GM18507 (cell line): ENCODE data around the gene CSMD2.

ENCODE experiments used
- DNase-seq: peaks from one replicate; pipeline ENCODE4 v3.0.0; 2011; ENCODE audit warnings: low read depth; ENCODE audit not compliant: insufficient read length; ENCODE audit errors: extremely low spot score
- FAIRE-seq: peaks from 2 replicates; lab custom pipeline; 2011; peaks lifted over from hg19 to GRCh38; lab: Jason Lieb, UNC

CSMD2 gene

DNA sequence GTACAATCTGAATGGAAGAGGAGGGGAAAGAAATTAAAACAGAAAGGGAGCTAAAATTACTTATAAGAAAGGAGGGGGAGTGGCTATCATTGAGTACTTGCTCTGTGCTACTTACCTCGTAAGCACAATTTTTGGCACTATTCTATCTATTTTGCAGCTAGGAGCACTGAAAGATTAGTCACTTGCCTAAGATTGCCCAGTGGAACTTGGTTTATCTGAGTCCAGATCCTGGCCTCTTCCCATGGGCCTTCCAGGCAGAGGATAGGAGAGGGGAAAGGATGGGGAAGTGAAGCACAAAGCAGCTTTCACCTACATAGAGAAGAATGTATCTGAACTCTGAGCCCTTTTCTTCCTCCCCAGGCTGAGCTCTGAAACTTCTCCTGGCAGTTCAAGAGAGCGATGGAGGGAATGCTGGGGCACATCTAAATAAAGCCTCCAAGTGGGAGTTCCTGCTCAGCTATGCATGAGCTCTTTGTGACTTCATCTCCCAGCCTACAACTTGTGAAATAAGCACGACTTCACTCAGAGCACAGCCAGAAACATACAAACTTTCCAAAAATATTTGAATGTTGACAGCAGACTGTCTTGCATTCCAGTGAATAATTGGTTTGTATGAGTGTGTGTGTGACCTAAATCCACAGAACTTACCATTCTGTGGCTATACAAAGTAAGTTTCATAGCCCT, 271.7 kb downstream of the CSMD2 start:
- no peak for DNase-seq
- FAIRE-seq, result no peak

DNA sequence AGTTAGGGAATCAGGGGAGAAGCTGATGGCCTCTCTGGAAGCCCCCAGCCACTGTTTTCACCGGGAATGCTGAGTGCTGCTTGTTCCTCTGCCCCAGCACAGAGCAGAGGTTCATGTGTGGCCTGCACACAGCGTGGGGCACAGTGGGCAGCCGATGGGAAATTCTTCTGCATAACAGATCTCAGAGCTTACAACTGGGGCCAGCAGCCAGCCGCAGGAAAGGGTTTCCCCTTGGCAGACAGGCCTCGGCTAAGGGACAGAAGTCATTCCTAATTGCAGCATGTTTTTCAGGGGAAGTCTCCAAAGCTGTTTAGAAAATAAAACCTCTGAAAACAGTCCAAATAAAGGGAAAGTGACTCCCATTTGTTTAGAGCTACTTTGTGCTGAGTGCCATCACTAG, 278.5 kb downstream of the CSMD2 start:
- DNase-seq (no peak), FAIRE-seq (no peak)

DNA sequence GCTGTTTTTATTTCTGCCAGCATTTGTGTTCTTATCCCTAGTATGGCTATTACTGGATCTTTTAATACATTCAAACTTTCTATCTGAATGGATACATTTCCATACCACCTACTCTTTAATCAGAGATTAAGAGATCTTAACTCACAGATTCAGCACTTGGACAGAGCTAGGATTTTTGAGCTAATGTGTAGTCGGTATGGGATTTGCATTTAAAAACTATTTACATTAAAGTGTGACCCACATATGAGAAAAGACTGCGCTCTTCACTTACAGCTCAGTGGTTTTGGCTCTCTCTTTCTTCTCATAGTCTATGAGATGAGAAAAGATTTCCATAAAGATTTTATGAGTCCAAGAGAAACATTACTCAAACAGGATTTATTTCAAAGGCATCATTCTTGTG, 284.7 kb downstream of the CSMD2 start:
- DNase-seq, result no peak

DNA sequence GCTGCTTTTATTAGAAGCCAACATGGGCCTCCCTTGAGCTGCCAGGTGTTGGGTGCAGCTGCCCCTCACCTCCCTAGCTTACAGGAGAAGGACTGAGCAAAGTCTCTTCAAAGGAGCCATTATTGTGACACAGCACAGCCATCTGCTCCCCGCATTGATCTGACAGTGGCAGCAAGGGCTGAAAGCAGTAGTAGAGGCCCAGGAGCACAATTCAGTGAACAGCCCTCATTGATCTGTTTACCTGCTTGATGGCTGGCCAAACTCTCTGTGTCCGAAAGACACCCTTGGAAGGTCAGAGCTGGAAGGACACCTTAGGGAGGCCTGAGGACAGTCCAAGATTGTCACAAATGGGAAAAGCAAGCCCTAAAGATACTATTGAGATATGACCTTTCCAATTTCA, 286.6 kb downstream of the CSMD2 start:
- DNase-seq, result no peak
- FAIRE-seq, result no peak

More for the DNA sequence above, 284.7 kb downstream of the CSMD2 start:
- FAIRE-seq, result no peak

DNA sequence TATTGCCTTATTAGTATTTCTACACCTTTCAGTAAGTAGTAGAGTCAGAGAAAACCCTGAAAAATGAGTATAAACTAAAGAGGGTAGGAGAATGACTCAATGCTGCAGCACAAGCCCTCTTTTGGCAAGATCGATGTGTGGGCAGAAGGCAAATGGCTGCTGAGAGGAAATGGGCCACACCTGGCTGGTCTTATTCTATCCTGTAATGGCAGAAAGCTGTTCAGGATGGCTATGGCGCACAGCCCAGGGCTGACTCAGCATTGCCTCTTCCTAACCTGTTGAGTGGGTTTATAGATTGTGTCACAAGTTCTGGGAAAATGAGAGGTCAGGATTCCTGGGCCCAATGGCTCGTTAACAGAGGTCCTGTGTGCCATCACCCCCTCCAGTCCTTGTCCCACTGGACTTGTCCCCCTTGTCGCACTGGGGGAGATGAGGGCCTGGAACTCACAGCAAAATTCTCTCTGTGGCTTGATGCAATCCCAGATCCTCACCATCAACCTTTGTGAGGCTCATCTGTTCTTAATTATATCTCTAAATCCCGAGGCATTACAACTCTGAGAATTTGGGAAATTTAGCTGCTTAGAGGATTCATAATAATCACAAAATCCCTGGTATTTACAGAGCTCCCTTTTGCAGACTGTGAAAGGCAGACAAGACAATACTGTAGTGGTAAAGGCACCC, 287.9 kb downstream of the CSMD2 start:
- no peak for DNase-seq
- no peak for FAIRE-seq

DNA sequence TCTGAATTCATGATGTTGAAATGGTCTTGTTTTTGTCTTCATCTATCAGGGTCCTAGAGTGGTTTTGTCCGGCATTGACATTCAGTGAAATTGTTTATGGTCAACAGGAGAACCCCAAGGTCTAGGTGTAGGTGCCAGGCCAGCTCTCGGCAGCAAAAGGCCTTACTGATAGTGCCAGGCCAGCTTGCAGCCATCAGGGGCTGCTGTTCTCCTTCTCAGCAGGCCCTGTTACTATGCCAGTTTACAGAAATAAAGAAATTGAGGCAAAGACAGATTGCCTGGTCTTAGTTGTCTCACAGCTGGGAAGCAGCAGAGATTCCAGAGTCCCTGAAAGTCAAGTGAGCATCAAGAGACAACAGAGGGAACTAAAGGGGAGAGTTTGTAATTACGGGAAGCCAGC, 289.2 kb downstream of the CSMD2 start:
- no peak for DNase-seq

DNA sequence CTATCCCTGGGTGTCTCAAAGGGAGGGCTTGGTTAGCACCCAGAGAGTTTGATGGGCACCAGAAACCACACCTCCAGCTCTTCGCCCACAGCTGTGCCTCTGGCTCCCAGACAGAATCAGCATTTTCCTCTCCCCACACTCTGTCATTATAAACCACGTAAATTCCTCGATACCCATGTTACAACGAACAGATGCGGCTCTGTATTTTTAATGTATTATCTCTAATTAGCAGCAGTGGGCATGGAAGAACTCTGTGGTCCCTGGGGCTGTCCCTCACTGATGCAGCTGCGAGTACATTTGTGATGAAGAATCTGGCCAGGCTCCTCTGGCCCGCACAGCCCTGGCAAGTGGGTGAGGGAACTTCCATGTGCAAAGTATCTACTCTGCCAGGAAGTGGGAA, 290.4 kb downstream of the CSMD2 start:
- no peak for FAIRE-seq
- no peak for DNase-seq

More for the DNA sequence above, 289.2 kb downstream of the CSMD2 start:
- no peak for FAIRE-seq

DNA sequence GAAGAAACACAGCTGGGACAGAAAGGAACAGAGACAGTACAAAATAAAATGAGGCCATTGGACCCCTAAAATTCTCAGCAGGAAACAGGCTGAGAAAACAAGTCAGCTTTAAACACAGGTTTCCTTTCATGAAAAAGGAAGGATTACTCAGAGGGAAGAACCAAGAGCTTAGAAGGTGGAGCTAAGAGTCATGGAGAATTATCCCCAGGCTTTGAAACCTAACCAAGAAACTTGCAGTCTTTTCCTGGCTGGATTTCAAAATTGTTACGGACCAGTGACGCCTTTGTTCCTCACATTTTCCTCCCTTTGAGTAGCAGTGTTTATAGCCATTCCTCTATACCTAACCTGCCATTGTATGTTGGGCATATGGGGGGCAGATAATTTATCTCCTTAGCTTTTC, 292.3 kb downstream of the CSMD2 start:
- no peak for DNase-seq

DNA sequence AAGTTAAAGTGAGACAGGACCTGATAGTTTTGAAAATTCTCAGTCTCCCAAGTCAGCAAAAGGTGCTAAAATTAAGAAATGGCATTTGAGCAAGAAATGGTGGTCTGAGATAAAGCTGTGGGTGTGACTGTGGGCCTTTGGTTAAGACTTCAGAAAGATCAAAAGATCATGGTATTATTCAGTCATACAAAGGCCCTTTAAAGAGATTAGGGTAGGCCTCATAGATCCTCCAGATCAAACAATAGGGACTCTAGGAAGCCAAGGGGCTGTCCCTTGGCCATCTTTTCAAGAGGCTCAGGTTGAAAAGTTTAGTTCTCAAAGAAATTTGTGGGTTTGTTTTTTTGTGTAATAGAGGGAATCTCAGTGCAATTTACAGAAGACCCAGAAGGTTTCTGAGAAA, 292.8 kb downstream of the CSMD2 start:
- no peak for FAIRE-seq
- DNase-seq, result no peak

More for the DNA sequence above, 292.3 kb downstream of the CSMD2 start:
- no peak for FAIRE-seq

DNA sequence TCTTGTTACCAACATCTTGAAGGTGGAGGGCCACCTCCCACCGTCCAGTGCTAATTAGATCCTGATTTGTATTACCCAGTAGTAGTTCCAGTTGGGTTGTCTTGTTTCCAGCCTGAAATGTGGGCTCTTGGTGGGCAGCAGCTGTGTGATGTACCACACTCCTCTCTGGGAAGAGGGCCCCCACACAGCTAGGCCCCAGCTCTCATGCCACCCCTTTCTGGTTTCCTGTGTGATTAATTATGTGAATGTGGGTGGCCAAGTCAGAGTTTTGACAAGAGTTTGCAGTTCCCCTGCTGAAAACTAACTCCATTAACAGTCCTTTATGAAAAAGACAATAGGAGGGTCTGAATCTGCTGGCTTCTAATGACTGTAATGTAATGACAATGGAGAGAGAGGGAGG, 297.3 kb downstream of the CSMD2 start:
- FAIRE-seq (no peak), DNase-seq (no peak)

DNA sequence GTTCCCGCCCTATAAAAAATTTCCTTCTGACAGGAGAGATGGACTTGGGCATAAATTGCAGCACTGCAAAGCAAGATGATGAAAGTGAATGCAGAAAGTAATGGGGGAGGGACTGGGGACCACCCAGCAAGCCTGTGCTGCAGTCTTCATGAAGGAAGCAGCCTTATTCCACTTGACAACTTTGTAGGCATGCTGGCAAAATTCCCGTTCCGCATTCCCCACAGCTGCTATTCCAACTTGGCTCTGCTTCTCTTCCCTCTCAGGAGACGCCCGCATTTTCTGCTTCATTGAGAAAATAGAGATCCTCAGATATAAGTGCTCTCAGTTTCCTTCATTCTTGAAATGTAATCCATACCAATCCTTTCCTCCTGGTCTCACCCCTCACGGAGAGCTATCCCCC, 298.7 kb downstream of the CSMD2 start:
- no peak for DNase-seq
- FAIRE-seq, result no peak

DNA sequence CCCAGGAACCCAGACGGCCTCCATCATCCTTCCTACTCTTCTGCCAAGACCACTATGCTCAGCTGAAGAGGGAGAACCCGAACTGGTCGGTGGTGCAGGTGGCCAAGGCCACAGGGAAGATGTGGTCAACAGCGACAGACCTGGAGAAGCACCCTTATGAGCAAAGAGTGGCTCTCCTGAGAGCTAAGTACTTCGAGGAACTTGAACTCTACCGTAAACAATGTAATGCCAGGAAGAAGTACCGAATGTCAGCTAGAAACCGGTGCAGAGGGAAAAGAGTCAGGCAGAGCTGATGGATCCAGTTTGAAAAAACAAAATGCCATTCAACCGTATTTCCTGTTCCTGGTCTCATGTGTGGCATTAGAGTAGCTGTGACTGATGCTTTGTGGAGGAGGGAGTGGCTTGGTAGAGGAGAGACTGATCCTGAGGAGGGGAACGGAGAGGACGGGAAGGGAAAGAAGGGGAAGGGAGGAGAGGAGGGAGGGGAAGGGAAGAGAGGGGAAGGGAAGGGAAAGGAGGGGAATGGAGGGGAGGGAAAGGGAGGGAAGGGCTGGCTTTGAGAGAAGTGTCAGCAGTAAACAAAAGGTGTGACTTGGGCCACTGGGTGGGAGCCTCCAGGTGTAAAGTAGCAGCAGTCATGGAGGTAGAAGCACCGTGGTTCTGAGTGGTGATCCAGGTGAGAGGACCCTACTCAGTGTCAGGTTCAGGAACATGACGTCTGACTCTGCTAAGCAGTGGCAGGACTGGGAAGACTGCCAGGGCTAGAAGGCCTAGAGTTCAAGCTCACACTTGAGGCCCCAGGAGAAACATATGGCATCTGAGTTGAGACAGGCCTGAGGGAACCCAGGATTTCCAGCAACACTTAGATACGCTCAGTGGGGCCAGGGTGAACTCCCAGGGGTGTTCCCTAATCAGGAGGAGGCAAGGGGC, 300.3 kb downstream of the CSMD2 start:
- DNase-seq, result no peak
- FAIRE-seq, result no peak

DNA sequence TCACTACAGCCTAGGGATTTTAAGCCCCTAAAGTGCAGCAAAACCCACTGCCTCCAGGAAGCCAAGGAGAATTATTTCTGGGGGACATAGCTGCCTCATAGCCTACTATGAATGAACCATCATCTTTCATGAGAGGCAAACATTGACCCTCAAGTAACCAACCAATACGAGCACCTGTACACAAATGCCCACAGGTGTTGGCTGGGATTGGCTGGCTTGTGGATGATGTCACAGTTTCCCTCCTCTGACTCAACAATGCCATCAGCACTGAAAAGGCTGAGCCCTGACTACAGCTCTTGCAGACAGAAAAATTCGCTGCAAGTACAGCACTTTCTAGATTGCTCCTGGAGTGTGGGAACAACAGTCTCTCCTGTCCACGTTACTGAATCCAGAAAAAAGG, 301.3 kb downstream of the CSMD2 start, which contains the start of gene HMGB4:
HMGB4 (plus strand) TSS at position 301 of the 400 bp plus-strand sequence. CDS start 113 bp downstream, outside the sequence.
- no peak for DNase-seq
- no peak for FAIRE-seq

DNA sequence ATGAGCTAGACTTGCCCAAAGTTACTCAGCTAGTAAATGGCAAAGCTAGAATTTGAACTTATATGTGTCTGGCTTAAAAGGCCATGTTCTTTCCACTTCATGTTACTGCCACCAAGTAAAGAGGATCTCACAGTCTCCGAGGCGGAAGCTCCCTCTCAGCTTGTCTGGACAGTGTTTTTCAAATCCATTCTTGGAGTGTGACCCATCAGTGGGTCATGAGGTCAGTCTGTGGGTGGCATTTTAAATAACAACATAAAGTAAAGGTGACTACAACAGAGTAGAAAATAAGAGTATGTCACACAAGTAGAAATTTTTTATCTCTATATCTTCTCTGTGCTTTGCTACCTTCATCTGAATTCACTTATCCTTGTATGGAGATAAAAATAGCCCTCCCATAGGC, 304.4 kb downstream of the CSMD2 start:
- DNase-seq, result no peak
- no peak for FAIRE-seq

DNA sequence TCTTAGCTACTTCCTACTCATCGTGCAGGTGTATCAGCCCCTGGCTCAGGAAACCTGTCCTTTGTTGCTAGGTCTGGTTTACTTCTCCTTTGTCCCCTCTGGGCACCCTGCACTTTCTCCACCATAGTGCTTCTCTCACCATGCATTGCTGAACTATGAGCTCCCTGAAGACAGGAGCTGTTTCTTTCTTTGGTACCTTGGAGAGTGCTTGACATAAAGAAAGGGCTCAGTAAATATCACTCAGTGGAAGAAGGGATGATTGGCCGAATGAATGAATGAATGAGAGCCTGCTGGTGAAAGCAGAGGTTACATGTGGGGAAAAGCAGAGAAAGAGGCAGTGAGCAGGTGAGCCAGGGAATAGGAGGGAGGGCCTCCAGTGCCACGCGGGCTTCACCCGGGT, 310.9 kb downstream of the CSMD2 start:
- FAIRE-seq (no peak), DNase-seq (no peak)

DNA sequence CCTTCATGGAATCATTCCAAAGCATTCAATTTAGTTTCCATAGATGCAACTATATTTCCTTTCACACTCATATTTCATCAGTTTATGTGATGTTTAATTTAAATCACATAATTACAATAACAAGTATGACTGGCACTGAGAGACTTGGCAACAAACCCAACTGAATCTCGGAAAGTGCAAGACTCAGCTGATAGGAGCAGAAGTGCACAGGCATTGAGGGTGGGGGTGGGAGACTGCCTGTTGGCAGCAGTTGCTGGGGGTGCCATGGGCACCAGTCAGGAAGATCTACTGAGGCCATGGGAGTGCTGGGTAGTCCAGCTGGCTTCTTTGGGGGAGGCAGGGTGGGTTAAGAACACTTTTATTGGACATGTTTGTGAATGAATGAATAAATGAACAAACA, 311.6 kb downstream of the CSMD2 start:
- DNase-seq, result no peak
- FAIRE-seq, result no peak

DNA sequence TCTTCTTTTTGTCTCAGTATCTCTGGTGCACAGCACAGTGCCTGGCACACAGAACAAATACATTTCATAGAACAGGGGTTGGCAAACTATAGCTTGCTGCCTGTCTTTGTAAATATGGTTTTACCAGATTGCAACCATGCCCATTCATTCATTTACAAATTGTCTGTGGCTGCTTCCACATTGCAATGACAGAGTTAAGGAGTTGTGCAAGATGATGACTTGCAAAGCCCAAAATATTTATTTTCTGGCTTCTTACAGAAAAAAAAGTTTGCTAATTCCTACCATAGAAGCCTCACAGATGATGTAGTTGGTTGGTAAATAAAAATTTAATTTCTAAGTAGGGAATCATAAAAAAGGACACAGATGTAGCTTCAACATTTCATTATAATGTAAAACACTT, 312.3 kb downstream of the CSMD2 start:
- FAIRE-seq (no peak), DNase-seq (no peak)

DNA sequence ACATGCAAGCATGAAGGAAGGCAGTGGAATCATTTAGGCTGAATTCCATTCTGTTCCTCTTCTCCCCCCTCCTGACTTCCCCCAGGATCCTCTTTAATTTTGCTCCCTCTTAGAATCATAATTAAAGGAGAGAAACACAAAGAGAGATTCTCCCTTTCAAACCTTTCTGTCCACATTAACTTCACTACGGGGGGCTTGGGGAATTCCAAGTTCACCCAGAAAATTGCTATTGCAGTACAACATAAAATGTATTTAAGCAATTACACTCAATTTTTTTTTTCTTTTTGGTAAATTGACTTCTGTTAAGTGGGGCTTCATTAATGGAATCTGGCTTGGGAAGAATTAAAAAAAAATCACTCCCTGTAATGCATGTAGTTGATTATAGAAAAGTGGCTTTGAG, 314.5 kb downstream of the CSMD2 start:
- no peak for FAIRE-seq

DNA sequence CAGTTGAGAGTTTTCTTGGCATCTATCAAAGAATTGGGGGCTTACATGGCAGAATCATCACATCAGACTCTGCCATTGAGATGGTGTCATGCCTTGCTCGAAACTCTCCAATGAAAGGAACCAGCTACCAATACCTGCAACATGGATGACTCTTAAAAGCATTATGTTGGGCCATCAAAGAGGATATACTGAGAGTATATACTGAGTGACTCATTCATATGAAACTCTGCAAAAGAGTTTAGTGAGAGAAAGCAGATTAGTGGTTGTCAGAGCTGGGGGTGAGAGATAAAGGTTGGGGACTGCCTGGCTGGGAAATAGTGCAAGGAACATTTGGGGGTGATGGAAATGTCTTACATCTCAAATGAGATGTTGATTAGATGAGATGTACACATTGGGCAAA, 315.8 kb downstream of the CSMD2 start:
- FAIRE-seq, result no peak
- DNase-seq, result no peak

More for the DNA sequence above, 314.5 kb downstream of the CSMD2 start:
- DNase-seq, result no peak

DNA sequence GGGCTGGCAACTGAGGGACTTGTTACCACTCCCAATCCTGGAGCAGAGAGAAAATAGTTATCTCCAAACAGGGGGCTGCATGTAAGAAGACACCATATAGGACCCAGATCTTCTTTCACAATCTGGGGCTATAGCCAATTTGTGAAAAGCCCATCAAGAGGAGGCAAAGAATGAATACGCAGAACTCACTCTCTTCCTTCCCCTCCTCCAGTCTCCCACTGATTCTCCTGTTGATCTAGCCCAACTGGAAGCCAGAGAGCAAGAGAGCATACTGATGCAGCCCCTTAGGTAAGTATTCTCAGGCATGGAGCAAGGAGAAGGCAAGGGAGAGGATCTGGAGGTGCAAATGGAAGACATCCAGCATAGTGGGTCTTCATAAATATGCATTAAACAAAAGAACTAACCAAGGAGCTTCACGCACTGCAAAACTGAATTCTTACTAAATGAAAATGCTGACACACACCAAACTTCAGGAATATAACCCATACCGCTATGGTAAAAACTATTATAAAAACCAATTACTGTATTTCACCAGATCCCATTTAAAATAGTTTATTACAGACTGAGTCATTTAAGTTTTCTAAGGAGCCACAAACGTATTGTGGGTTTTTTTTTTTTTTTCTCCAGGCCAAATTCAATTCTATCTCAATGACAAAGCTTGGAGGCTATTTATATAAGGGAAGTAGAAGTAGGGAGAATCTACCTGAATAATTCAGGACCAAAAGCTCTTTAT, 316.7 kb downstream of the CSMD2 start:
- DNase-seq, result no peak

More for the DNA sequence above, 316.7 kb downstream of the CSMD2 start:
- no peak for FAIRE-seq
